ENCODE measurements around the gene KIF5A.
"Not testable (repeated sequence)": the region's sequence is repeated elsewhere in the genome, so short reads cannot be mapped to it uniquely, and the experiment has no call there.

KIF5A gene

DNA sequence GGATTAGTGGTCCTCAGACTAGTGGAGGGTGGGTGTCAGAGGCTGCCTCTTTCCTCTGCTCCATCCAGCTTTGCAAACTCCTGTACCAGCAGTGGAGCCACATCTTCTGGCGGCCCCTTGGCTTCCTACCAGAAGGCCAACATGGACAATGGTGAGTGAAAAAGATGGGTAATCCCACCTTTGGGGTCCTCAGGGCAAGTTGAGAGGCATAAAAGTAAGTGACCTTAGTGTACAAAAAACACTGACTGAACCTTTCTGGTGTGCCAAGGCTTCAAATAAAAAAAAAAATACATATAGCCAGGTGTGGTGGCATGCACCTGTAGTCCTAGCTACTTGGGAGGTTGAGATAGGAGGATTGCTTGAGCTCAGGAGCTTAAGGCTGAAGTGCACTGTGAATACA is 32.0 kb downstream of the KIF5A start:
- DNase-seq (ENCODE audit: low read depth in 1 of 2, low spot score in 1 of 2), result no peak

DNA sequence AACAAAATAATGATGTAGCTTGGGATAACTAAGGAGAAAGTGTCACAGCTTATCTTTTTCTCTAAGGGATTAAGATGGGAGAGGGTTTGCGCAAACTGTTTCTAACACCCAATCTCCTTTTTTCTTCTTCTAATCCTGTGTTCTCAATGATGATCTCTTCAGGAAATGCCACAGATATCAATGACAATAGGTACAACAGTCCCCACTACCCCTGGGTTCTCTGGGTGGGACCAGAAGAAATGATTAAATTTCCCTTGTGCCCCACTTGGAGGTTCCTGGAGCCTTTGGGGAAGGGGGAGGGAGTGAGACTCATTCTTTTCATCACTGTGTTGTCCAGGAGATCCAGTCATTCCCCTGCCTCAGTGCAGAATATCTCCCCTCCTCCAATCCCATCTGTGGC is 32.6 kb downstream of the KIF5A start:
- no peak for DNase-seq (ENCODE audit: low read depth in 1 of 2, low spot score in 1 of 2)

DNA sequence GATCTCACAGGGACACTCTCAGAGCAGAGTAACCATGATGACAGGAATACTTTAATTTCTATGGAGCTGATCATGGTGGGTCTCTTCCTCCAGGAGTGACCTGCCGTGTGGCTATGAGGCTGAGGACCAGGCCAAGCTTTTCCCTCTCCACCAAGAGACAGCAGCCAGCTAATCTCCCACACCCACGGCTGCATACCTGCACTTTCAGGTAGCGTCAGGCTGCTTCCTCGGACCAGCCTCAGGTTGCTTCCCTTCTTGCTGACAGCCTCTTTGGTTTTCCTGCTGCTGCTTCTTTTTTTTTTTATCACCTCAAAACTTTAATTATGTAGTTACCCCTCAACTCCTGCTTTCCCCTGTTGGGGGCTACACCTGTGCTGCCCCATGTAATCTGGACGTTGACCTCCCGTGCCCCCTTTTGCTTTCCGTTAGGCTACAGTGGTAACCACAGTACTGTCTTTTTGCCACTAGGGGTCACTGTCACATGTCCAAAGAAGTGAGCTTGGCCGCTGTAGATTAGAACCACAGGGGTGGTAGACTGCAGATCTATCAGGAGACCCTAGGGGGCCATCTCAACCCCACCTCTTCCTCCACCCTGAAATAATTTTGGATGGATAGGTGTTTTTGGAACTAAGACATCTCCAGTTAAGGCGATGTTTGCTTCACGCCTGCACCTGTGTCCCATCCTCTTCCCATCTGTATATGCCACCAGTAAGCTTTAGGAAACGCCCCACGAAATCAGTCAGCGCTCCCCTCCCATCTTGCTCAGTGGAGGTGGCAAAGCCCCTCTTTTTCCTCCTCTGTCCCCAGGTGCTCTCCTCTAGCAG is 33.4 kb downstream of the KIF5A start:
- DNase-seq (ENCODE audit: low read depth in 1 of 2, low spot score in 1 of 2), result peak; percentile 27 to 76

DNA sequence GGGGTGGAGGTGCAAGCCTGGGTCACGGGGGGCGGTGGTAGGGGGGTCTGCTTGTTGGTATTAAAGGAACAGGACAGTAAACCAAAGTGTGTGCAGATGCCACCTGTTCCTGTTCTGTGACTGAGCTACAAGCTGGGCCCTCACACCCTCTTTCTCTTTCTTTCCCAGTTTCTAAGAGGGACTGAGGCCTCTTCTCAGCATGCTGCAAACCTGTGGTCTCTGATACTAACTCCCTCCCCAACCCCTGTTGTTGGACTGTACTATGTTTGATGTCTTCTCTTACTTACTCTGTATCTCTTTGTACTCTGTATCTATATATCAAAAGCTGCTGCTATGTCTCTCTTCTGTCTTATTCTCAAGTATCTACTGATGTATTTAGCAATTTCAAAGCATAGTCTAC is 34.2 kb downstream of the KIF5A start:
- DNase-seq (ENCODE audit: low read depth in 1 of 2, low spot score in 1 of 2), result no peak

DNA sequence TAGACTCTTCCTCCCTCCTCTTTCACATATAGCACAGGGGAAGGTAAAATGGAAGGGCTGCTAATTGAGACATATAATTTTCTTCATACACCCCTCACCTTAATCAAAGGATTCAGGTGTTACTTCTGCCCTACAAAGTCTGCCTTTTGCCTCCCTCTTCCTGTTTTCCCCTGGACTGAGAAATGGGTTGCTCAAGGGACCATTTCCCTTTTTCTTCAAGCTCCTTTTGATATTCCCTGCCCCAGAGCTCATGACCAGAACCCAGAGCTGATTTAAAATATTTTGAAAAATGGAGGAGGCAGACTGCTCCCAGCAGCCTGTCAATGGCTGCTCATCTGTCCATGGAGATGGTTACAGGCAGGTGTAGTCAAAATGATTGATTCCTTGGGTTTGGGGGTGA is 34.8 kb downstream of the KIF5A start:
- DNase-seq (ENCODE audit: low read depth in 1 of 2, low spot score in 1 of 2), result no peak

DNA sequence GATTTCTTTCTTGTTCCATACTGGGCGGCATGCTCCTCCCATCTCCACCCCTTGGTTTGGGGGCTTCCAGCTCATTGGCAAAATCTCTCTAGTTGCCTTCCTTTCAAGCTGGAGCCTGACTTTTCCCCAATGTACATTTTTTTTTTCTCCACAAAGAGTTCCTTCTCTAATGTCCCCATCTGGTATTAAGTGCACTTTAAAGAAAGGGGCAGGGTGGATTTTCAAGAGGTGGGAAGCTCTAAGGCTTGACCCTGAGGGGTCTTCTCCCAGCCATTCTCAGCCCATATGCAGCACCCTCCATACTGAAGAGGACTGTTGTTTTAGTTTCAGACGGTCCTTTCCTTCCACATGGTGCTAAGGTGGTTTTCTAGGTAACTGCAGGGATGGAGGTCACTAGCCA is 35.3 kb downstream of the KIF5A start:
- DNase-seq (ENCODE audit: low read depth in 1 of 2, low spot score in 1 of 2), result no peak

DNA sequence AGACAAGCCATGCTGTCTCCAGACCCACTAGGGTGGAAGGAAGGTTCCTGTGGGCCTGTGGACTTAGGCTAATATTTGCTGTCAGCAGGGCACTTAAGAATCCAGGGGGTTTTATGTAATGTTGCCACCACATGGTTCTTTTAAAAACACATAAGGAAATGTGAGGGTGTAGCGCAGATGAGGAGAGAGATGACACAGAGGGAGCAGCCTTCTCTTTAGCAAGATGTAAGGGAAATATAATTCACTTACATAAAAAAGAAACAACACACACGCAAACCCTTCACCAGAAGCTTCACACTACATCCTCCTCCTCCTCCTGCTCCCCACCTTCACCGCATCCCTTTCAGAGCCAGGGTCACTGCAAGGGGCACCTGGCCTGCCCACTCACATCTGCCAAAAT is 36.3 kb downstream of the KIF5A start:
- DNase-seq (ENCODE audit: low read depth in 1 of 2, low spot score in 1 of 2), result no peak

DNA sequence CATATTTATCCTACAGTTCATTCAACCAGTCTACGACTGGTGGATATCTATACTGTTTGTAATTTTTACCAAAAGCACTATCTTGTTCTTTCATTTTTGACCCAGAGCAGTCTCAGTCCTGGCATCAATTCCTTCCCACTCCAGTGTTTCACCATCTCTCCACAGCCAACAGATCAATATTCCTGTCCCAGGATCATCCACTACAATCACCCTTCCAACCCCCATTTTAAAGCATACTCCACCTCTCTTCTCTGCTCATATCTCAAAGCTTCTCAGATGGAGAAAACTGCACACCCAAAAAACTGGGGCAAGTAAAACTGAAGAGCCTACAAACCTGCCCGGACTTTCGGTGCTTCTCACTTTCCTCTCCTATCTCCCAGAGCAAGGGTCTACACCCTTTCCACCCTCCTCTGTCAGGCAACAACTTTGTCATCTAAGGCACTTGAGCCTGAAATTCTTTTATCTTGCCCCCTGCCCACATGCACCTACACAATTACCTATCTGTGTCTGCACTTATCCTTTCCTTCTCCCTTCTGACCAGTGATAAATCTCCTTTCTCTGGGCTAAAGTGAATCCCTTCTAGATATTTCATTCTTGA is 37.1 kb downstream of the KIF5A start:
- DNase-seq (ENCODE audit: low read depth in 1 of 2, low spot score in 1 of 2), result no peak

DNA sequence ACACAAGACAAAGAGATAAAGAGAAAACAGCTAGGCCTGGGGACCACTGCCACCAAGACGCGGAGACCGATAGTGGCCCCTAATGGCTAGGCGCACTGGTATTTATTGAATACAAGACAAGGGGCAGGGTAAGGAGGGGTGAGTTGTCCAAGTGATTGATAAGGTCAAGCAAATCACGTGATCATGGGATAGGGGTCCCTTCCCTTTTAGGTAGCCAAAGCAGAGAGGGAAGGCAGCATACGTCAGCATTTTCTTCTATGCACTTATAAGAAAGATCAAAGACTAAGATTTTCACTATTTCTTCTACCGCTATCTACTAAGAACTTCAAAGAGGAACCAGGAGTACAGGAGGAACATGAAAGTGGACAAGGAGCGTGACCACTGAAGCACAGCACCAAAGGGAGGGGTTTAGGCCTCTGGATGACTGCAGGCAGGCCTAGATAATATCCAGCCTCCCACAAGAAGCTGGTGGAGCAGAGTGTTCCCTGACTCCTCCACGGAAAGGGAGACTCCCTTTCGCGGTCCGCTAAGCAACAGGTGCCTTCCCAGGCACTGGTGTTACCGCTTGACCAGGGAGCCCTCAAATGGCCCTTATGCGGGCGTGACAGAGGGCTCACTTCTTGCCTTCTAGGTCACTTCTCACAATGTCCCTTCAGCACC is 39.2 kb downstream of the KIF5A start:
- DNase-seq (ENCODE audit: low read depth in 1 of 2, low spot score in 1 of 2), result not testable (repeated sequence)

DNA sequence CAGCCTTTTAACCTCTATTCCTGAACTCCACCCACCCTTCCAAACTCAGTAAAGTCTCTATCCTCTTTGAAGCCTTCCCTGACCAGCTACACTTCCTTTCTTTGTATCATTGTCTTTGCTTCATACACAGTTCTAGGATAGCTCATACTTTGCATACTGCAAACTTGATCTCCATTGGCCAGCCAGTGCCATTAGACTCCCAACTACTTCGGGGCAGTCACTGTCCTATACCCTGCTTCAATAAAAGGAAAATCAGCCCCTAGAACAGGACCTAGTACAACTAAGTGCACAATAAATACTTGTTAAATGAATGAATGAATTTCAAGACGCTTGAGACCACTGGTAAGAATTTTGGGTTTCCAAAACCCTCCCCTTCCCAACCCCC is 40.6 kb downstream of the KIF5A start:
- no peak for DNase-seq (ENCODE audit: low read depth in 1 of 2, low spot score in 1 of 2)

DNA sequence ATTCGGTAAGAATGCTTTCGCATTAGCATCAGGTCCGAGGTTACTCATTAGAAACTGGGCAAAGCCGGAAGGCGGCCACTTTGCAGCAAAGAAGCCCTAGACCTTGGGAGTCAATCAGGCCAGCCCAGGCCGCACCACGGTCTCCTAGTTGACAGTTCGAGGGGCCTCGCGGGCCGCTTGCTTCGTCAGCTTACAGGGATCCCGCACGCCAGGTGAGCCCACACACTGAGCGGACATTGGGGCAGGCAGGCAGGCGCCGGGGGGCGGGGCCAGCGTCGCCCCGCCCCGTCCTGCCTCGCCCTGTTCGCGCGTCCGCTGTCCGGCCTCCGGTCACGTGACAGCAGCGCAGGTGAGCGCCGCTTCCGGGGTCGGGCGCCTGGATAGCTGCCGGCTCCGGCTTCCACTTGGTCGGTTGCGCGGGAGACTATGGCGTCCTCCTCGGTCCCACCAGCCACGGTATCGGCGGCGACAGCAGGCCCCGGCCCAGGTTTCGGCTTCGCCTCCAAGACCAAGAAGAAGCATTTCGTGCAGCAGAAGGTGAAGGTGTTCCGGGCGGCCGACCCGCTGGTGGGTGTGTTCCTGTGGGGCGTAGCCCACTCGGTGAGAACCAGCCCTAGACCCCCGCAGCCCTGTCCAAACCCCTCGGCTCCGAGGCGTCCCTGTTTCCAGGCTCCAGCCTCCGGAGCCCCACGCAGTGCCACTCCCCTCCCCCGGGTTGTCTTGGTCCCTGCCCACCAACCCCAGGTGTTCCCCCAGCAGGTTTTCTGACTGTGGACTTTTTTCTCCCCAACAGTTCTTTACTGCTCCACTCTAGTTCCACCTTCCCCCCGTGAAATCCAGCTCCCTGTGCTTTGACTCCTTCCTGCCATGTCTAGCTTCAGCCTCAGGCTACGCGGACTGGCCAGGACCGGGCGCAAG is 41.3 kb downstream of the KIF5A start, which contains the start of gene PIP4K2C:
Gene PIP4K2C (plus strand): TSS at position 329 of the 918 bp plus-strand sequence. CDS start 98 bp downstream, at position 427.
- peak; percentile 49 to 70 for DNase-seq (ENCODE audit: low read depth in 1 of 2, low spot score in 1 of 2)

DNA sequence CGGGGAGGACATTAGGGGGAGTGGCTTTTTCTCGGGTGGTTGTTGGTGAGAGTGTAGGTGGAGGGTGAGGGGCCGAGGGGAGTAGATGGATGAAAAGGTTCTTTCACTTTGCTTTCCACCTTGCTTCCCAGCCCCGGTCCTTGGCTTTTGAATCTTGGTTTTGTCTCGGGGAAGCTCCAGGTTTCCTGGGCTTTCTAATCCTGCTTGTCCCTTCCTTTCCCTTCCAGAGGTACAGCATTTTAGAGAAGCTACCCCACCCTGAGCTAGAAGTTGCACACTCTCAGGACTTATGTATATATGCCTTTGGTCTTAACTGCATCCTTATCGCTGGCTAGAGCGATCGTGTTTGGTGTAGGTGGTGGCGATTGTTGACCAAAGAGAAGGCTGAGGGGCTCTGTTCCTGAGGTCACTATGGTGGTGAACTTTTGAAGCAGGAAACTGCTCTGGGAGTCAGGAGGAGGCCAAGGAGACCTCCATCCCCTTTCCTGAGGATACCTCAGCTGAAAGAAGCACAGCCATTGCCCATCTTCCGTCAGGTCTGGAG is 42.0 kb downstream of the KIF5A start:
- no peak for DNase-seq (ENCODE audit: low read depth in 1 of 2, low spot score in 1 of 2)

DNA sequence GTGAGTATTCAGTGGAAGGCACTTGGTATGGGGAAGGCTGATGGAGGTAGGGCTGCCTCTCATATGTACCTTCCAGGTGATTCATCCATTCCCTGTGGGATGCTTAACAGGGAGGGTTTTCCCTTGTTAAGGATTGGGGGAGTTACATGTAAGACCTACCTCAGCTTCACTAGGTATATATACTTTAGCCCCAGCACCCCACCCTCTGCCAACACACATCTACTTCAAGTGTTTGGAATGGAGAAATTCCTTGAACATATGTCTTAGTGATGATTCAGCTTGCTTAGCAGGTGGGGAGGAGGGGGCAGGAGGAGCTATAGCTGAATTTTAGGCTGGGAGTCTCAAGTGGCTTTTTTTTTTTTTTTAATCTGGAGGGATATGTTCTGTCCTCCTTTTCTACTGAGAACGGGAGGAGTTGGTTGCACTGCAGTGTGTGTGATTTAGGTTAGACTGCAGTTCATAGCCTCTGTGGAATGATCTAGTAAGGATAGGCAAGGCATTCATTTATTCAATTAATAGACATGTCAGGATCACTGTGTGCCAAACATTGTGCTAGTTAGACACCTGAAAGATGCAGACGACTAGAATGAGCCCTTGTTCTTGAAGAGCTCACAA is 42.8 kb downstream of the KIF5A start:
- DNase-seq (ENCODE audit: low read depth in 1 of 2, low spot score in 1 of 2), result no peak

DNA sequence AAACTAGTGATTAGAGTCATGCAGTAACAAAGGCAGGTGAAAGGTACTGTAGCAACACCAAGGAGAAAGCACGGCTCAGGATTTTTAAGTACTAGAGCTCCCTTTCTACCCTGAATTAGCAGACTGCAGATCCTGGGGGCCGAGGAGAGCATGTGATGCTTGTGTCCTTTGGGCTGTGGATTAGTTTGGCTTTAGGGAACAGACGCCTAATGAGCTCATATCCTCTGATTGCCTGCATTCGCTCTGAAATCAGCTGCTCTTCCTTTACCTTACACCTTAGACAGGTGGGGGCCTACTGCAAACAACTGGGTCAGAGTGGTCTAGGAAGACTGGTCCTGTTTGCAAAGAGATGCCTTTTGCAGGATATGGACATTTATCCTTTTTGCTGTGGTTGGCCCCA is 43.3 kb downstream of the KIF5A start:
- DNase-seq (ENCODE audit: low read depth in 1 of 2, low spot score in 1 of 2), result no peak

DNA sequence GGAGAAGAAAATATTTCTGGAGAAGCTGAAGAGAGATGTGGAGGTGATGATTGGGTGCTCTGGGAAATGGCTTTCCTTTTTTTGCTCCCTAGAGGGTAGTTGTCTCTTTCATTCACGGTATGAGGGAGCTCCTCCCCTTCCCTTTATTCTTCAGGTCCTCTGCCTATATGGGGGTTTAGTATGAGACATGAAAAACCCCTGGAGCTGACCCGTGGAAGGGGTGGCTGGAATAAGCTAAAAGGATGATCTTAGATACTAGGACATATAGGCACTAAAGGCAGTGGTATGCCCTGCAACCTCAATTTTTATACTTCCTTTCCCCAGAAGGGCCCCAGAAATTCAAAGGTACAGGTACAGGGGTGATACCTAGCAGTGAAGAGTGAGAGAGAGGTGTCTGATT is 50.6 kb downstream of the KIF5A start:
- DNase-seq (ENCODE audit: low read depth in 1 of 2, low spot score in 1 of 2), result no peak

DNA sequence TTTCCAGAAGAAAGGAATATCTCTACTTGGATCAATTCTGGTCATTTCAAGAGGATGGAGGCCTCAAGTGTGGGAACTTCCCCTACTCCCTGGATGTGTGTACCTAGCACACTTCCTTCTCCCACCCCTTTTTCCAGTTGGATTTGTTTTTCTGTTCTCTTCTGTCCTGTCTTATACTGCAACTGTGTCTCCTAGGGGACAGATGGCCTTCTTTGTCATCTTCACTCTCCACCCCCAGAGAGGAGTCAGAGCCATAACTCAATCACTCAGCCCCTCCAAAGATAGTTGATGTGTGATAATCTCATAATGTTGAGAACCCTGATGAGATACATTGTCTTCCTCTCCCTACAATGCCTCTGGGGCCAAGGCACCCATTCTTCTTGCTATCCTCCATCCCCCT is 52.7 kb downstream of the KIF5A start:
- DNase-seq (ENCODE audit: low read depth in 1 of 2, low spot score in 1 of 2), result no peak

DNA sequence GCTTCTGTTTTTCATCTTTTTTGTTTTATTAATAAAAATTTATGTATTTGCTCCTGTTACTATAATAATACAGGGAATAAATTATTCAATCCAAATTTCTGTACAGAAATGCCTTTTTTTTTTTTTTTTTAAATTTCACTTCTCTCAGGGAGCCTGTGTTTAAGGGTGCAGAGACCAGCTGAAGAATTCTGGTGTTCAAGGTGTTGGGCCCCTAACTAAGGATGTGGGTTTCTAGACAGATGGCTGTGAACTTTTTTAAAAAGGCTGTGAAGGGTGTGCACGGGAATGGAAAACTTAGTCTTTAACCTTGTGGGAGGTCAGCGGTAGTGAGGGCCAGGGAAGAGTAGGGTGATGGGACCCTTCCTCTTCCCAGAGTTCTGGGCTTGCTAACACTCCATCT is 53.5 kb downstream of the KIF5A start:
- DNase-seq (ENCODE audit: low read depth in 1 of 2, low spot score in 1 of 2), result no peak

DNA sequence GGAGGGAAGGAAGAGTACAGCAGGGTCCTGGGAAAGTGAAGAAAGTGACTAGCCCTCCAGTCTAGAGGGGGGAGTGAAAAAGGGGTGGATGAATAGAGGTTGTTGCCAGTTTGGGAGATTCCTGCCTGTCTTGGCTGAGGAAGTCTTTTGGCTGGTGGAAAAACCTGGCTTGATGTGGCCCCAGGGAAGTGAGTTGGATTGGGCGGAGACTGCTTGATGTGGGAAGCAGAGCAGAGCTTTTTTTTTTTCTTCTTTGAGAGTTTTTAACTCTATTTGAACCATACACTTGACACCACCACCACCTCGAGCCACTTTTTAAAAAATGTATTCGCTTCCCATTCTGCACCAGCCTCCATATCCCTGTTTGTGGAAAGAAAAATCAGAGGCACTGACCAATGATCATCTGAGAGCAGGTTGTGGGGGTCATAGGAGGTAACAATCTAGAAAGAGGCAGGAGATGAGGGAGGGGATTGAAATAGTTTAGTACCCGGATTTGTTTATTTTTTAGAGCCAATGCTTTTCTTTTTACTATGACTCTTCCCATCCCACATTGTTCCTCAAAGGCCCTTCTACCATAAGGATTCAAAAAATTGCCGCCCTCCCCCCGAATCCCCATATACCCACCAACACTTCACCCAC is 54.1 kb downstream of the KIF5A start:
- DNase-seq (ENCODE audit: low read depth in 1 of 2, low spot score in 1 of 2), result no peak

DNA sequence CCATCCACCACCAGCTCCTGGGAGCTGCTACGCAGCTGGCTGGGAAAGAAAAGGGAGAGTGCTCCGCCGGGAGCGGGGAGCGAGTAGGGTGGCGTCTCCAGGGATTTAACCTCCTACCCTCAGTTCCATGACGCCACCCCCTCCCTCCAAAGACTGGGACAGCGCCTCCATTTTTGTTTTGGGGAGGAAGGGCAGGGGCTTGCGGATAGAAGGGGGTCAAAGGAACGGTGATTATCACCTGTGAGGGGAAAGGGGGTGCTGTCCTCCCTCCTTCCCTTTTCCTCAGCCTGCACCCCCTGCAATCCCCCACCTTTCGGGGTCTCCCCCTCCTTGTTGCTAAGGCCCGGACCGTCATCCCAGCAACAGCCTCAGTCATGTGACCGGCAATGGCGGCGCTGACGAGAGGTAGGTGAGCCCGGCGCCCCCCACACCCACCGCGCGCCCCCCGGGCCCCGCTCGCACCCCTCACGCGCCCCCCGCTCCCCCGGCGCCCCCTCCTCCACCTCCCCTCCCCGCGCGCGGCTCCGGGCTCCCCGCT is 54.7 kb downstream of the KIF5A start, which contains the start of gene DTX3:
Gene DTX3 (plus strand): TSS at position 371 of the 538 bp plus-strand sequence. CDS start 1,694 bp downstream, outside the sequence.
- DNase-seq (ENCODE audit: low read depth in 1 of 2, low spot score in 1 of 2), result no peak

Measured in activated CD4-positive, alpha-beta T cell treated with anti-CD3 and anti-CD28 coated beads, Interleukin-2, amount 50 U/mL, for 24 hours (primary cell).